NCI-H187 treated with DMSO at 0.1 percent for 48 hours (cell line): ENCODE data around the gene GANC.
A peak's percentile ranks its signal among the peaks of the same experiment; 100 is the strongest.

Source experiments
- DNase-seq: peaks from one replicate; lab custom pipeline; 2025; lab: John Stamatoyannopoulos, UW

GANC gene

GRCh38 chr15:42344763-42345162, 71.8 kb downstream of the GANC start:
- no peak for DNase-seq

- DNase-seq: no peak
Measured at GRCh38 chr15:42345504-42345903, 72.5 kb downstream of the GANC start.

- DNase-seq: no peak
Measured at GRCh38 chr15:42348083-42348482, 75.1 kb downstream of the GANC start.

GRCh38 chr15:42349186-42349585, 76.2 kb downstream of the GANC start:
- DNase-seq: no peak

GRCh38 chr15:42352401-42352800, 79.4 kb downstream of the GANC start:
- no peak for DNase-seq

GRCh38 chr15:42353061-42353460, 80.1 kb downstream of the GANC start:
- DNase-seq: no peak

- DNase-seq: no peak
Measured at GRCh38 chr15:42354824-42355223, 81.8 kb downstream of the GANC start.

GRCh38 chr15:42355291-42355690, 82.3 kb downstream of the GANC start:
- no peak for DNase-seq

GRCh38 chr15:42356851-42357250, 83.8 kb downstream of the GANC start:
- DNase-seq: no peak

GRCh38 chr15:42358141-42358540, 85.1 kb downstream of the GANC start:
- peak; percentile 8 for DNase-seq

GRCh38 chr15:42359249-42359648, 86.2 kb downstream of the GANC start, which contains the start of gene CAPN3:
TSS of gene CAPN3 (plus strand) at chr15:42359501. CDS start at chr15:42359806, 305 bp downstream.
- no peak for DNase-seq

- no peak for DNase-seq
Measured at GRCh38 chr15:42359985-42360384, 87.0 kb downstream of the GANC start.

GRCh38 chr15:42360535-42361112, 87.6 kb downstream of the GANC start:
- no peak for DNase-seq

- DNase-seq: no peak
Measured at GRCh38 chr15:42363487-42363886, 90.5 kb downstream of the GANC start.

GRCh38 chr15:42363942-42364341, 90.9 kb downstream of the GANC start:
- no peak for DNase-seq

- DNase-seq: no peak
Measured at GRCh38 chr15:42364529-42364928, 91.5 kb downstream of the GANC start.

GRCh38 chr15:42365921-42366550, 93.0 kb downstream of the GANC start:
- no peak for DNase-seq

- no peak for DNase-seq
Measured at GRCh38 chr15:42367041-42367440, 94.0 kb downstream of the GANC start.

GRCh38 chr15:42368096-42368495, 95.1 kb downstream of the GANC start:
- DNase-seq: no peak

- no peak for DNase-seq
Measured at GRCh38 chr15:42371096-42371495, 98.1 kb downstream of the GANC start.

- DNase-seq: no peak
Measured at GRCh38 chr15:42373274-42373673, 100.3 kb downstream of the GANC start.

GRCh38 chr15:42373936-42374335, 100.9 kb downstream of the GANC start:
- DNase-seq: no peak

- DNase-seq: no peak
Measured at GRCh38 chr15:42374810-42375209, 101.8 kb downstream of the GANC start.

- DNase-seq: no peak
Measured at GRCh38 chr15:42375252-42375651, 102.3 kb downstream of the GANC start.
